IPS-11a (cell line): ENCODE data around the gene SMAD5.

Experiments
- H3K4me3 ChIP-seq: one replicate; pipeline ENCODE4 v1.5.1; 2013; ENCODE audit warnings: low read depth, low read length, control low read depth

SMAD5 gene

DNA sequence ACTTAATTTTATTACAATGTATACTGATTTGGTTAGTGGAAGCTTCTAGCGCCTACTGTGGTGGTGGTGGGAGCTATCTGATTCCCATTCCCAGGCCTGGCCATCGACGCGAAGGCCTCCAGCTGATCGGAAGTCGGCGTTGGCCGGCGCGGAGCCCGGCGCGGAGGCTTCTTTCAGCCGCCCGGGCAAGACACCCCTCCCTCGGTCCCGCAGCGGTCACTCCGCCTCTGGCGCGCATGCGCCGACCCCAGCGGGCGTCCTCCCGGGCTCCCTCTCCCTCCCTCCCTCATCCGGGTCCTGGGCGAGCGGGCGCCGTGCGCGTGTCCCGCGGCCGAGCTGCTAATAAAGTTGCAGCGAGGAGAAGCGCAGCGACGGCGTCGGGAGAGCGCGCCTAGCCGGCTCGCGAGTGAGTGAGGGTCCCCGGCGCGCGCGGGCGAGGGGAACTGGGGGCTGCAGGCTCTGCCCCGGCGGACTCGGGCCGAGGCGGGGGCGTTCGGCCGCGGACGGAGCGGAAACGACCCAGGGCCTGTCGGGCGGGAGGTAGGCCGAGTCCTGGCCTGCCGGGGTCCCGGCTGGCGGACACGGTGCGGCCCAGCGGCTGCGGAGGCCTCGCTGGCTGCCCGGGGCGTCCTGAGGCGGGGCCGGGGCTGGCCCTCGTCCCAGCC is at the start of gene SMAD5:
TSS of gene SMAD5 (plus strand) at position 289 of the 665 bp plus-strand sequence. CDS start 20,916 bp downstream, outside the sequence.
- H3K4me3 ChIP-seq: peak within 1 kb of the TSS; percentile 85

DNA sequence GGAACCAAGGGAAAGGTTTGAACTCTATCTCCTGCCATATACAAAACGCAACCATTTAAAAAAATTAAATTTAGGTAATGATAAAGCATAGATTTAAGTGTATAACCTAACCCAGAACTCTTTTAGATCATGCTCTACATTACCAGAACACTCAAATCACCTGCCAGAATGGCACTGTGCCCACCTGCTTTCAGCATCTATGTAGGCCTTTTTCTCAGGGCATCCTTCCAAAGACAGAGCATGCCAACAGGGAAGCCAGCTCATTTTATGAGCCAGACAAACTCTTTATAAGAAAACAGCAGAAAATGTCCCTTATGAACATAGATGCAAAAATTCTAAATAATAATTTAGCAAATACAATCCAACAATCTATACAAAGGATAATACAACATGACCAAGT is 47.9 kb upstream of the SMAD5 start:
- H3K4me3 ChIP-seq: no peak overlapping the region

DNA sequence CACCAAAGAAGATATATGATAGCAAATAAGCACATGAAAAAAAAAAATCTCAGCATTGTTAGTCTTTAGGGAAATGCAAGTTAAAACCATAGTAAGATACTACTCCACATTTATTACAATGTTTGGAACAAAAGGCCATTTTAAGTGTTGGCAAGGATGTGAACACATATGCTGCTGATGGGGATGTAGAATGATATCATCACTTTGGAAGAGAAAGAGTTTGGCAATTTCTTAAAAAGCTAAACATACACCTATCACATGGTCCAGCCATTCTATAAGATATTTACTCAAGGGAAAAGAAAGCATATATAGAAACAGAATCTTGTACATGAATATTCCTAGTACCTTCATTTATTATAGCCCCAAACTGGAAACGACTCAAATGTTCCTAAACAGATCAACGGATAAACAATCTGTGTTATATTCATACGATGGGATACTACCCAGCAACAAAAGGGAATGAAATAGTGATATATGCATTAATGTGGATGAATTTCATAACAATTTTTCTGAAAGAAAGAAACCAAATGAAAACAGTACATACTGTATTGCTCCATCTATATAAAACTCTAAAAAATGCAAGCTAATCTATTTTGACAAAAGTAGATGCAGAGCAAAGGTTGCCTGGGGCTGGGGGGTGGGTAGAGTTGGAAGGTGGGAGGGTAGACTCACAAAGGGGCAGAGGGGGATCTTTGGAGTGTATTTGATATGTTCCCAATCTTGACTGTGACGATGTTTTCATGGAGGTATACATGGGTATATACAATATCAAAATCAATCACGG is 45.7 kb upstream of the SMAD5 start:
- H3K4me3 ChIP-seq: no peak overlapping the region

DNA sequence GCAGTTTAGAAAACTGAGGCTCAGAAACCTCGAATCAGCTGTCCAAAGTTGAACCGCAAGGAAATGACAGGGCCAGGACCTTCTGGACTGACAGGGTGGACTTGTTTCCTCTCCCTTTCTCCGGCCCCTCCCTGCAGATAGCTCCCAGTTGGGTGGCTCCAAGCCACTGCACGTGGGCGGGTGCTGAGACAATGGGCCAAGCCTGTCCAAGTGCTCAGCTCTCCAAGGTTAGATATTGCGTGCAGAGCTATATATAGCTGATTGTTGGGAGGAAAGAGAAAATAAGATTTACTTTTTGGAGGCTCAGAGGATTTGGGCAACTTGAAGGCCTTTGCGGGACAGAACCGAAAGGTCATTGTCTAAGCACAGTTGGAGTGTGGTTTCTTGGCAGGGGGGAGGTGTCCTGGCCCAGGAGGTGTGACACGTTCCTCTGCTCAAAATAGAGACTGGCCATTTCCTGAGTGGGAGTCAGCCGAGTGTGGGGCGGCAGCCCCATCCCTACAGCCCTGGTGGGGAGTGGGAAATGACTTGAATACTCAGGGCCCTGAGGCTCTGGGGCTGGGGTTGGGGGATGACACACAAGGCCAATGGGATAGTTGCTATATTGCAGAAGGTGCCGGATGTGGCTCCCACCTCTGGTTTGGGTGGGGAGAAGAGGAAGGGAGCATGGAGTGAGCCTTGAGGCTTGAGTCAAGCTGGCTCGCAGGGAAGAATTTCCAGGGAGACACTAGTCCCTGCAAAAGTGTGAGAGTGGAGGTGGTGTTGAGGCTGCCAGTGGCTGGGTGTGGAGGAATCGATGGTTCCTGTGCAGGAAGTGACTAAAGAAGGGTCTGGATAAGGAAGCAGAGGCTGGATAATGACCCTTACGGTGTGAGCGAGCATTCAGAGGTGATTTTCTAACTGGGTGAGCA is 44.4 kb upstream of the SMAD5 start:
- no peak overlapping the region for H3K4me3 ChIP-seq

DNA sequence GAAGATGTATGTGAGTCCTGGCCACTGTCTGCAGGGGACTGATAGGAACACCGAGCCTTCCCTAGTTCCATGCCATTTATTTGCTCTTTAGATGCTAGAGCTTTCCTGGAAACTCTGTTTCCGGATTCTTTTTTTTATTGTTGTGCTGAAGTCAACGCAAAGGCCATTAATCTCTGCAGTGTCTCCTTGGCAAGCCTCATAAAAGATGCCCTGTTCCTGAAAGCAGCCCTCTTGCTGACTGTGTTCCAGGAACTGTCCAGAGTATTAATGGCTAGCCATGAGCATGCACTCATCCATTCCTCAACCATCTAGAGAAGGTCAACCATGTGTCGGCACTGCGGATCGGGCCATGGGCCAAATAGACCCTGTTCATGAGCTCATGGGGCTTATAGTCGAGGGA is 42.9 kb upstream of the SMAD5 start:
- H3K4me3 ChIP-seq: no peak overlapping the region

DNA sequence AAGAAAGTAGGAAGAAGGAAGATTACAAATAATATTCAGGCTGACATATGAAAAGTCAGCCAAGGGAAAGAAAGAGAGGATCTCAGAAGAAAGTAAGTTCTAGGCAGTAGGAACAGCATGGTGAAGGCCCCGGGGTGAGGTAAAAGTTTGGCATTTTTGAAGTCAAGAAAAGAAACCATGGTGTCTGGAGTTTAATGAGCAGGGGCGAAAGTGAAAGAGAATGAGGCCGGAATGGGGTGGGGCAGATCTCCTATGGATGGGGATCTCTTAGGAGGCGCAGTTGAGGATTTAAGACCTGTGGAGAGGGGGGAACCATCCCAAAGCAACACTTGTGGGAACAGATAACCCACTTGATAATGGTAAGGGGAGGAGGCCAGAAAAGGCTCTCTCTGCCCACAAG is 42.3 kb upstream of the SMAD5 start:
- no peak overlapping the region for H3K4me3 ChIP-seq

DNA sequence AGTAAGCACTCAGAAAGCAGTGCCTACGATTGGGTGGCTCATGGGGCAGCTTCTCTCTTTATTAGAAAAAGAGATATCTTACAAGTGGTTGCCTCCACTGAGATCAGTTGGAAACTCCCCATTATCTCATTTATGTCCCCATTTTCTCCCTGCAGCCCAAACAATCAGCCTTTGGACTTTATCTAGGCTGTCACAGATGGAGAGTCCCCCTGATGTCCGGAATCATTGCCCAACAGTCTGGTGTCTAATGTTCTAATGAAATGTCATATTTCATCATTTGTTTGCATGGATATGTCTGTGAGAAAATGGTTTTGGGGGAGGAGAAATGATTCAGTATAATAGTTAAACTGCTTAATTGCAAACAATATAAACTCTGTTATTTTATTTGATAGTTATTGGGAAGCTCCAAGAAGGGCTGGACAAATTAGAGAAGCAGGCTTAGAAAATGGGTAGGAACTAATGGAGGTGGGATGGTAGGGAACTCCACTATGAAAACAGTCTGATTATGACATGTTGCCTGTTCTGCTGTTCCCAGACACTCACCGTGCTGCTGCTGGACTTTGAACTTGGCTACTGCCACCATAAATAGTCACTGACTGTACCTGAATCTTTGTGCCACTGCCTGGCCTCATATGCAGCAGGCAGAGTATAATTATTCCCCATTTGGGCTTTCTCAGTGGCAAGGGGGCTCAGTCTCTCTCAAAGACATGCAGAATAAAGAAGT is 38.3 kb upstream of the SMAD5 start:
- no peak overlapping the region for H3K4me3 ChIP-seq

DNA sequence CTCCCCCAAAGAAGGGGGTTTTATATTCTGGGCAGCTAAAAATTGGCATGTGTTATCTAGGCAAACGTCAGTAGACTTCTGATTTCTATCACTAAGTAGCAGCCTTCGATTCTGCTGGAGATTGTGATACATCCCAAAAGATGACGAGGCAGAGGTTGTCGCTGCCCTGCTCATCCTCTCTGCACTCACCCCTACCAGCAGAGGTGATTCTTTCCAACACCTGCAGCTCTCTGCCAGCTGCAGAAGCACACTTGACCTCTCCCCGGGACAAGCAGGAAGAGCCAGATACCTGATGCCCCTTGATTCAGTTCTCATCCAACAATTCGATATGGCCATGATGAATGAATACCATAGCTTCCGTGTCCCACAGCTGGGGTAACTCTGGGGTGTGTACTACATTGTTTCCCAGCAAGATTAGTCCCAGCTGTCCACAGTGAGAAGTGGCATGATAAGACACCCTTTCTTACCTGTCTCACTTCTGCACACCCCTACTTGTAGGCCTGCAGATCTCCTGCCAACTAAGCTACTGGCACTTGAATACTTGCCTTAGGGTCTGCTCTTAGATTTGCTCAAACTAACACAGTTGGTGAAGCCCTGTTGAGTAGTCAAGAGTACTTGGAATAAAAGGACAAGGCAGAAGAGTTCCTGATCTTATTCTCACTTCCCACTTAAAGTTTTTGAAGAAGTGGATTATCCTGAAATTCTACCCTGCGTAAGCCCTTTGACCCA is 37.6 kb upstream of the SMAD5 start:
- H3K4me3 ChIP-seq: no peak overlapping the region

DNA sequence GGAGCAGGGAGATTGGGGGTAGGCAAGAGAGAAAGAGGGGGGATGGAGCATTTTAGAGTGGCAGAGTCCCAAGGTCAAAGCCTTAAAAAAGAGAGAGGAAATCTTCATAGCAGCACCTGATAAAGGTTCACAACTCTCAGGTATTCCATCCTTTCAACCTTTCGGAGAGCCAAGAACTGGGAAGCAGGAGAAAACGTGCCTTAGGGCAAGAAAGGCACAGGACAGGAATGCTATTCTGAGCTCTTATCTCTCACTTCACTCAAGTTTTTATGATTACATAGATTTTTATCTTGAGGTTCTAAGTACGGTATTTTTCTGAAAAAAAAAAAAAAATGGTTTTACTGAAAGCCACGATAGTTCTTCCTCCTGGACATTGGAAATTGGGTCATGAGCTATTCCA is 34.5 kb upstream of the SMAD5 start:
- H3K4me3 ChIP-seq: no peak overlapping the region

DNA sequence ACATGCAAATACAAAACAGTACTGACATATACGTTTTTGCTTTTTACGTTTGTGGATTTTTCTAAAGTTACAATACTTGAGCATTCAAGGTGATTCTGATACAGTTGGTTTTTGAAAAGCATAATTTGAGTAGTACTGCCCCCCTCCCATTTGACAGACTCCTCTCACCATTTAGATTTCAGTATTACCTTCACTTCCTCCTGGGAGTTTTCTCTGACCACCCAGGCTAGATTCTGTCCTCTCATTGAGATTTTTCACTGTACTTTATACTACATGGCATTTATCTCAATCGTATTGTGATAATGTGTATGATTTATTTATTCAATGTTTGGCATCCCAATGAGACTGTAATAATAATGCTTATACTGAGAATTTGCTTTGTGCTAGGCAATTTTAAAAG is 32.8 kb upstream of the SMAD5 start:
- H3K4me3 ChIP-seq: no peak overlapping the region

DNA sequence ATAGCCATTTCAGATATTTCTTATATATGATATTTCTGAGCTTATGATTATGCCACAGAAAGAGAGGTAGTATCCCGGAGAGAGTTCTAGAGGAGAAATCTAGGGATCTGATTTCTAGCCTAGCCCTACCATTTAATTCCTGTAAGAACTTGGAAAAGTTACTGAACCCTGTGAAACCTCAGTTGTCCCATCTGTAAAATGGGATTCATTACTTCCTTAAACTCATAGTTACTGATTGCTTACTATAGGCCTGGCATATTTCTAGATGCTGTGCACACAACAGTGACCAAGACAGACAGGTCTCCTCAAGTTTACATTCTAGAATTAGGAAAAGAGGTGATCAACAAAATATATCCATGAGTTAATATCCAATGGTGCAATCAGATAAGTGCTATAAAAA is 30.8 kb upstream of the SMAD5 start:
- H3K4me3 ChIP-seq: no peak overlapping the region

DNA sequence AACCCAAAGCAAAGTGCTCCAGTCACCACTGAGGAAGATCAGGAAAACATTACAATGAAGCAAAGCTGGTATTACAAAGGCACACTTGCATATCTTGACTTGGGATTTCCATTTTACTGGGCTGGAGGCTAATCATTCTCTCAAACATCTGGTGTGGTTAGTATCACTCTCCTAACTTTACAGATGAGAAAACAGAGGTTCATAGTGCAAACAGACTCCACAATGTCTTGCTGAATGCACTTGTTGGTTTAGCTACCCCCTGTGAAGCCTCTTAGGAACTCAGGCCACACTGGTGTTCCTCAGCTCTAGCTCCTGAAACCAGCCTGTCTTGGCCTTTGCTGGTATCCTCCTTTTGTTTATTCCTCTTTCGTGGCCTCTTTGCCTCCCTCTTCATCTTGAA is 29.5 kb upstream of the SMAD5 start:
- no peak overlapping the region for H3K4me3 ChIP-seq

DNA sequence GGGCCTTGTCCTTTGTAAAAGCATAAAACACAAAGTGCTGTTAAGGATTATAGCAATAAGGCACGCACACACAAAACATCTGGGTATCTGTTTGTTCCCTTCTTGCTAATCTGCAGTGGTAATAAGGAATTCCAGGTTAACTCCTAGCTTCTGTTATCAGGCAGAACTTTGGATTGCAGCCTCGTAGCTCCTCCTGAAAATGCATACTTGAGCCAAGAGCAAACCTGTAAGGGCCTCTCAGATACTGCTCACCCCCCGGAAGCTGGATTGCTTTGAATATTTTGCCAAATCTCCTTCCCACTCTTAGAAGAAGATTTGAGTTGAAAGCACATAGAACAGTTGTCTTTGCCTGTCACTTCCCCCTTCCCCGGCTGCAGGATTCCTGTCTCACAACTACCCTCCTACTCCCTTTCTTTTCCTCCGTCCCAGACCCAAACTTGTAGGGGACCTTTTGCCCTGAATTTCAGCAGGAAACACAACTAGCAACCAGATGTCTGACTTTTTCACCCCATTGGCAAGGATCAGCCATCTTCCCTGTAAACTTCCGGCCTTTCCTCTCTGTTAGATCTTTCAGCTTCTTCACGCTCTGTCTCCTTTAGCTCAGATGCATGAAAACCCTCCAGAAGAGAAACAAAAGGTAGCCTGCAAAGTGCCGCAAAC is 28.2 kb upstream of the SMAD5 start:
- H3K4me3 ChIP-seq: no peak overlapping the region

DNA sequence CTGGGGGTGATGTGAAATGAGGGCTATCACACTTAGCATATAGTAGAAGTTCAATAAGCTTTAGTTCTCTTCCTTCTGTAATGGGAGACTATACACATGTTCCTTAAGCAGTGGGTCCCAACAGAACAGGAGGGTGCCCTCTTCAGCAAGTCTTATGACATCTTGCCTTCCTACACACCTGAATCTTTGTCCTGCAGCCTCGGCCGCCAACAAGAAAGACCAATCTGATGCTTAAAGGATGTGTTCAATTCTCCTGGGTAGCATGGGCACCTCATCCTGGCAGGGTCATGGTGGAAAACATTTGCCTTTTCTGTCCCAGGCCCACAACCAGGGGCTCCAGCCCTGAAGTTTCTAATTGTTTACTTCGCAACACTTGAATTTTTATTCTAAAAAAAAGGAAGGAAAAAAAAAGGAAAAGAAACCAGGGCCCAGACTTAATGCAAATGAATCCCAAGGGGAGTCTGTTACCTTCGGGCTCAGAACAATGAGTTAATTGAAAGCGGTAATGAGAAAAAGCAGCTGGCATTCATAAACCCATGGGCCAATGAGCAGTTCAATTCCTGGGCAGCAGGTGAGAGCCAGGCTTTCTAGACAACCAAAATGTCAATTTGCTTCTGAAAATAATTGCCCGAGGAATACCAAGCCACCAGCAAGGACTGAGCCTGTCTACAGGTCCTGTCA is 26.2 kb upstream of the SMAD5 start:
- no peak overlapping the region for H3K4me3 ChIP-seq

DNA sequence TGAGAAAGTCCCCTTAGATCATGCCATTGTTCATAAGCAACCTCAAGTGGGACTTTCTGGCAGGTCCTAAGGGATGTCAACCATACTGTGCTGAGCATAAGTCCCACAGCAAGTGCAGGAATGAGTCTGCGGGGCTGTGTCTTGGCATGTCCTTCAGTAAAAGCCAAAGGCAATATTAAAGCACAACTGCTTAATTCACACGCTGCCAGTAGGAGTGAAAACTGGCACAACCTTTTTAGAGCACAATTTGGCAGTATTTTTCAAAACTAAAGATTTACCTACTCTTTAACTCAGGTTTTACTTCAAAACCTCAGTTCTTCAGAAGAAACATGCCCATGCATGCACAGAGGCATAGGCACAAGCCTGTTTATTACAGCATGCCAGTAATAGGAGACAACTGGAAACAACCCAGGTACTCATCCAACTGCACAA is 24.4 kb upstream of the SMAD5 start:
- no peak overlapping the region for H3K4me3 ChIP-seq

DNA sequence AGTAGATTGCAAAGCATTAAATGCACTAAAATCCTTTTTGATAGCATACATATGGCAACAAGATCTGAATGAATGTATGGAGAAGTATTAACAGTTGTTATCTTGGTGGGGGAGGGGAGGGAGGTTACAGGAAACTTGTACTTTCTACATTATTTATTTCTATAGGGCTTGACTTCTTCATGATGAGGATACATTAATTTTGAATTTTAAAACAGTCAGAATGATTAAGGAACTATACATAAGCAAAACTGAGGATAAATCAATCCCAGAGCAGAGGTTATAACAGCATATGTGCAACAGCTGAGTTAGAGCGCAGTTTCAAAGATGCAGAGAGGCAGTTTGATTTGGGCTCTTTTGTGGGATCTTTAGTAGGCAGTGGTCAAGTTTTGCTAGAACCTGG is 23.9 kb upstream of the SMAD5 start:
- H3K4me3 ChIP-seq: no peak overlapping the region

DNA sequence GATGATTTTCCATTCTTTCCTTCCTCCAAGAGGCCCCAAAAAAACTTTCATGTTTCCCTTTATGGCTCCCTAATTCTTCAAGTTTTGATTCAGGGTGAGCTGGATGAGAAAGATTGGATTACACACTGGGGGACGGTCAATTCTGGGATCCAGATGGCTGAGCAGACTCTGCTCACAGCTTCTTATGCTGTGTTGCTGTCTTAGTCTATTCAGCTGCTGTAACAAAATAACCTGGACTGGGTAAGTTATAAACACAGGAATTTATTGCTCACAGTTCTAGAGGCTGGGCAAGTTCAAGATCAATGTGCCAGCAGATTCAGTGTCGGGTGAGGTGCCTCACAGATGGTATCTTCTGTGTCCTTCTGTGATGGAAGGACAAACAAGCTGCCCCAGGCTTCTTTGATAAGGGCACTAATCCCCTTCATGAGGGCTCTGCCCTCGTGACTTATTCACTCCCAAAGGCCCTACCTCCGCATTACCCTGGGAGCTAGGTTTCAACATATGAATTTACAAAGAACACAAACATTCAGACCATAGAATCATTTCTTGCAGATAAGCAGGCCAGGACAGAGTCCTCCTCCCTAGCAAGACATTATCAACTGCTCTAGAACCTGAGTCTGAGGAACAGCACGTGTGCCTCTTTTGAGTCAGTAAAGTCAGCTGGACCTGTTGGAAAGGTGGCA is 23.1 kb upstream of the SMAD5 start:
- H3K4me3 ChIP-seq: no peak overlapping the region

DNA sequence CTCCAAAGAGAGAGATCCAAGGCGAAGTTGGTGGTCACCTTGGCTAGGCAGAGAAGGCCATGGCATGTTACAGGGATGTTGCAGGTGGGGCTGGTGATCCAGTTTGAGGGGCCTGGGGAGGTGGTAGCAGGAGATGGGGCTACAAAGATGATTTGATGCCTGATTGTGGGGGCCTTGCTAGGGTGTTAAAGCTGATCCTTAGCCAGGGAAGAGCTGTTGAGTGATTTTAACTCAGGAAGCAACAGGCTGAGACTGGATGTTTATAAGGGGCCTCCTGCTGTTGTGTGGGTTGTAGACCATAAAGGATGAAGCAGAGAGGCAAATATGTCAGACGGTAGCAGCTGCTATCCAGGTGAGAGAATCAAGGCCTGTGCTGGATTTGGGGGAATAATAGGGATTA is 19.0 kb upstream of the SMAD5 start:
- H3K4me3 ChIP-seq: no peak overlapping the region
